Gastroesophageal sphincter (tissue), 4 donors: ENCODE data around the gene STX8. TPM values are rescaled to one million over a fixed set of nuclear protein-coding genes. Genes with fewer than 3 reads are reported as not detected.
A peak's percentile ranks its signal among the peaks of the same experiment; 100 is the strongest.
"Not testable (repeated sequence)": the region's sequence is repeated elsewhere in the genome, so short reads cannot be mapped to it uniquely, and the experiment has no call there.

ENCODE experiments used
- ATAC-seq: fragments of 150-250 bp; one replicate; pipeline ENCODE4 v1.9.1; 2016; ENCODE audit warnings: mild to moderate bottlenecking, moderate library complexity
- H3K27ac ChIP-seq, 4 donors: fragments of 200-600 bp; sonication (generic) in 3 of 4; 1 replicate in 3 of 4; 2 replicates in 1 of 4; pipeline ENCODE4 v1.5.1; 2016 to 2019
- H3K27me3 ChIP-seq: fragments of 200-600 bp; sonication (generic); one replicate; pipeline ENCODE4 v1.5.1; 2019
- H3K36me3 ChIP-seq, 2 donors: fragments of 200-600 bp; sonication (generic); one replicate each; pipeline ENCODE4 v1.5.1; 2019; ENCODE audit warnings: control low read depth in 1 of 2
- H3K4me1 ChIP-seq, 3 donors: fragments of 200-600 bp; sonication (generic); 1 replicate in 2 of 3; 2 replicates in 1 of 3; pipeline ENCODE4 v1.5.1; 2016 to 2019; ENCODE audit warnings: control low read depth in 2 of 3
- H3K4me3 ChIP-seq, 2 donors: fragments of 200-600 bp; sonication (generic); one replicate each; pipeline ENCODE4 v1.5.1; 2019; ENCODE audit warnings: mild to moderate bottlenecking in 1 of 2, moderate library complexity in 1 of 2
- H3K9me3 ChIP-seq, 3 donors: fragments of 200-600 bp; sonication (generic); one replicate each; pipeline ENCODE4 v1.5.1; 2017 to 2019; ENCODE audit warnings: control low read depth in 2 of 3
- EP300 ChIP-seq: sonication (generic); formaldehyde crosslinking; IDR thresholded peaks from one replicate; pipeline ENCODE4 v1.6.1; 2017; ENCODE audit warnings: antibody characterized with exemption, mild to moderate bottlenecking
- POLR2A ChIP-seq, 2 donors: fragments of 450-650 bp; IDR thresholded peaks; one replicate each; pipeline ENCODE4 v1.6.1; 2017; ENCODE audit warnings: antibody characterized with exemption in 2 of 2, mild to moderate bottlenecking in 2 of 2, moderate library complexity in 1 of 2
- POLR2AphosphoS5 ChIP-seq: sonication (generic); formaldehyde crosslinking; IDR thresholded peaks from one replicate; pipeline ENCODE4 v1.6.1; 2017; ENCODE audit warnings: antibody characterized with exemption
- WGBS, 2 donors: methylation state at CpG; one replicate each; pipeline ENCODE4 v1.1.5; 2018; ENCODE audit warnings: low coverage in 1 of 2; 5-methylcytosine and 5-hydroxymethylcytosine counted together
- total RNA-seq, 4 donors: library from RNA; depleted of rRNA; stranded (reverse); fragments of >200 nt; gene quantifications; one replicate each; pipeline ENCODE4 v1.1.0, GENCODE V29; 2016
- TF ChIP-seq, protein P1 (sequence below), 4 experiments: fragments of 200-600 bp in 2 of 4; fragments of 450-650 bp in 2 of 4; sonication (generic) in 1 of 4; IDR thresholded peaks; one replicate each; pipeline ENCODE4 v1.5.1; 2017 to 2019; ENCODE audit warnings: antibody characterized with exemption in 4 of 4, mild to moderate bottlenecking in 2 of 4, moderate library complexity in 2 of 4

STX8 gene
- total RNA-seq, 4 donors from 2014 or later, result 67.9 to 106 (median 87.1) TPM

GRCh38 chr17:9258115-9259015, 317.3 kb downstream of the STX8 start:
- peak overlapping the region in 2 of 4 donors; percentile 60 to 67 for H3K27ac ChIP-seq
- no peaks in the 10 kb centered on the region for H3K9me3 ChIP-seq
- 78 to 89% methylated on average over 11 to 13 of the region's 15 CpGs for WGBS, 2 donors
- H3K4me3 ChIP-seq, result no peak overlapping the region
- no peaks in the 10 kb centered on the region for H3K27me3 ChIP-seq
- no peaks in the 10 kb centered on the region for H3K36me3 ChIP-seq
- H3K4me1 ChIP-seq, result peaks cover 2 to 62% (median 12%) of the 10 kb centered on the region in 3 donors
- TF ChIP-seq EP300 (no peak), POLR2A (IDR thresholded peaks at IDR 0.05) (no peak)
- no peak for ATAC-seq

GRCh38 chr17:9257630-9257965, 318.0 kb downstream of the STX8 start:
- H3K27ac ChIP-seq, result peak overlapping the region in 3 of 4 donors; percentile 22 to 67 (median 60)
- not testable (repeated sequence) for ATAC-seq, H3K36me3 ChIP-seq, H3K27me3 ChIP-seq, H3K9me3 ChIP-seq, H3K4me3 ChIP-seq
- peaks cover 2 to 62% (median 12%) of the 10 kb centered on the region in 3 donors for H3K4me1 ChIP-seq
- 91 to 95% methylated on average over 4 to 8 of the region's 9 CpGs for WGBS, 2 donors

GRCh38 chr17:9256751-9257629, 318.6 kb downstream of the STX8 start:
- no peak for TF ChIP-seq POLR2A (IDR thresholded peaks at IDR 0.05)
- no peak for TF ChIP-seq EP300
- peak; percentile 39 for TF ChIP-seq POLR2AphosphoS5
- peak; percentile 25 for ATAC-seq
- Histone ChIP-seq H3K36me3 (no peaks in the 10 kb centered on the region), H3K27ac (peak overlapping the region; percentile 6 to 67 (median 58)), H3K27me3 (no peaks in the 10 kb centered on the region), H3K4me3 (no peak overlapping the region), H3K9me3 (no peaks in the 10 kb centered on the region), H3K4me1 (peaks cover 2 to 62% (median 12%) of the 10 kb centered on the region in 3 donors)
- WGBS, 2 donors, result 34 to 65% methylated on average over 7 to 12 of the region's 19 CpGs

DNA sequence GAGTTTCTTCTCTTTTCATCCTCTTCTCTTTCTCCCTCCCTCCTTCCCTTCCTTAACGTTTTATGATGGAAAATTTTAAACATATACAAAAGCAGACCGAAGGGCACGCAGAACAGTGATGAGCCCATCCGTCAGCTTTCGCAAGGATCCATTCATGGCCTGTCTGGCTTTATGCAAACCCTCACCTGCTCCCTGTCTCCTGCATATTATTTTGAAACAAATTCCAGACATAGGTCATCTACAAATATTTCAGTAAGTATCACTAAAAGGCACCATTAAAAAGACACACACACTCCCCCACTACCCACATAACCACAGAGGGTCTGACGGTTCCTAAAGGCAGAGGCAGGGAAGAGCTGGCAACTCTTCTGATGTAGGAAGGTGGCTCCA, 319.3 kb downstream of the STX8 start:
- no peak for ATAC-seq
- TF ChIP-seq POLR2A (IDR thresholded peaks at IDR 0.05) (no peak), EP300 (no peak), POLR2AphosphoS5 (no peak)
- TF ChIP-seq, protein P1, sequence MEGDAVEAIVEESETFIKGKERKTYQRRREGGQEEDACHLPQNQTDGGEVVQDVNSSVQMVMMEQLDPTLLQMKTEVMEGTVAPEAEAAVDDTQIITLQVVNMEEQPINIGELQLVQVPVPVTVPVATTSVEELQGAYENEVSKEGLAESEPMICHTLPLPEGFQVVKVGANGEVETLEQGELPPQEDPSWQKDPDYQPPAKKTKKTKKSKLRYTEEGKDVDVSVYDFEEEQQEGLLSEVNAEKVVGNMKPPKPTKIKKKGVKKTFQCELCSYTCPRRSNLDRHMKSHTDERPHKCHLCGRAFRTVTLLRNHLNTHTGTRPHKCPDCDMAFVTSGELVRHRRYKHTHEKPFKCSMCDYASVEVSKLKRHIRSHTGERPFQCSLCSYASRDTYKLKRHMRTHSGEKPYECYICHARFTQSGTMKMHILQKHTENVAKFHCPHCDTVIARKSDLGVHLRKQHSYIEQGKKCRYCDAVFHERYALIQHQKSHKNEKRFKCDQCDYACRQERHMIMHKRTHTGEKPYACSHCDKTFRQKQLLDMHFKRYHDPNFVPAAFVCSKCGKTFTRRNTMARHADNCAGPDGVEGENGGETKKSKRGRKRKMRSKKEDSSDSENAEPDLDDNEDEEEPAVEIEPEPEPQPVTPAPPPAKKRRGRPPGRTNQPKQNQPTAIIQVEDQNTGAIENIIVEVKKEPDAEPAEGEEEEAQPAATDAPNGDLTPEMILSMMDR (IDR thresholded peaks at IDR 0.05), result no peak
- WGBS, 2 donors, result 65 to 80% methylated on average over 5 to 6 of the region's 6 CpGs
- Histone ChIP-seq H3K9me3 (no peaks in the 10 kb centered on the region), H3K4me3 (no peak overlapping the region), H3K27me3 (no peaks in the 10 kb centered on the region), H3K36me3 (no peaks in the 10 kb centered on the region), H3K4me1 (peaks cover 2 to 56% (median 12%) of the 10 kb centered on the region in 3 donors), H3K27ac (peak overlapping the region; percentile 6 to 67 (median 58))

GRCh38 chr17:9255833-9256232, 319.8 kb downstream of the STX8 start:
- no peaks in the 10 kb centered on the region for H3K36me3 ChIP-seq
- no peak overlapping the region for H3K4me3 ChIP-seq
- no peaks in the 10 kb centered on the region for H3K9me3 ChIP-seq
- TF ChIP-seq EP300 (no peak), POLR2AphosphoS5 (peak; percentile 17)
- no peaks in the 10 kb centered on the region for H3K27me3 ChIP-seq
- peak overlapping the region in 2 of 4 donors; percentile 60 to 67 for H3K27ac ChIP-seq
- 20 to 60% methylated on average over 2 to 6 of the region's 6 CpGs for WGBS, 2 donors
- no peak for ATAC-seq
- peaks cover 2 to 51% (median 12%) of the 10 kb centered on the region in 3 donors for H3K4me1 ChIP-seq

- H3K36me3 ChIP-seq, result peaks cover 0 to under 1% of the 10 kb centered on the region in 2 donors
- no peak overlapping the region for H3K4me3 ChIP-seq
- no peak overlapping the region for H3K27ac ChIP-seq
- peaks cover 2 to 41% (median 12%) of the 10 kb centered on the region in 3 donors for H3K4me1 ChIP-seq
- TF ChIP-seq EP300, result no peak
- TF ChIP-seq POLR2AphosphoS5, result no peak
- no peak for TF ChIP-seq POLR2A (IDR thresholded peaks at IDR 0.05)
- TF ChIP-seq, protein P1 (IDR thresholded peaks at IDR 0.05), result no peak
- no peaks in the 10 kb centered on the region for H3K27me3 ChIP-seq
- 100% methylated on average over 1 to 2 of the region's 2 CpGs for WGBS, 2 donors
- ATAC-seq, result no peak
- H3K9me3 ChIP-seq, result no peaks in the 10 kb centered on the region
These were observed 320.8 kb downstream of the STX8 start for GRCh38 chr17:9254841-9255240.
